Embryonic facial prominence (tissue), 1 donor: ENCODE results near the gene PRAMEF11.
"Not testable (repeated sequence)": the region's sequence is repeated elsewhere in the genome, so short reads cannot be mapped to it uniquely, and the experiment has no call there.

Experiments
- DNase-seq: peaks from one replicate; pipeline ENCODE4 v3.0.0-alpha.2; 2016; ENCODE audit errors: extremely low spot score

Gene PRAMEF11

DNA sequence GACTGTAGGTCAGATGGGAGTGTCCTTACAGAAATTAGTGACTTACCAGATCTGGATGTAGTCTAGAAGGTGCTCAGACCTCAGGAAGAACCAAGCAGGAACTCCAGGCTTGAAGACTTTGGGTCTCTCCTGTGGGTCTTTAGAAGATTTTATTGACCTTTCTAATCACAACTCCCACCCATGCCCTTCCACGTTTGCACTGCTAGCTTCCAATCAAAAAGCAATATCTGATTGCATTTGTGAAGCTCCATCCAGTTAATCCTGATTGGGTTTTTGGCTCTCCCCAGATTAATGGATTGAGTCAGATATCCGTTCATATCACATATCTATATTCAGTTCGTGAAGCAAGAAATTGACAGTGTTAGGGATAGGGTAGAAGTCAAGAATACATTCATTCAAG lies at the start of gene PRAMEF11:
PRAMEF11 (minus strand) TSS at position 101 of the 400 bp plus-strand sequence. CDS start 2,621 bp downstream, outside the sequence.
- not testable (repeated sequence) for DNase-seq

DNA sequence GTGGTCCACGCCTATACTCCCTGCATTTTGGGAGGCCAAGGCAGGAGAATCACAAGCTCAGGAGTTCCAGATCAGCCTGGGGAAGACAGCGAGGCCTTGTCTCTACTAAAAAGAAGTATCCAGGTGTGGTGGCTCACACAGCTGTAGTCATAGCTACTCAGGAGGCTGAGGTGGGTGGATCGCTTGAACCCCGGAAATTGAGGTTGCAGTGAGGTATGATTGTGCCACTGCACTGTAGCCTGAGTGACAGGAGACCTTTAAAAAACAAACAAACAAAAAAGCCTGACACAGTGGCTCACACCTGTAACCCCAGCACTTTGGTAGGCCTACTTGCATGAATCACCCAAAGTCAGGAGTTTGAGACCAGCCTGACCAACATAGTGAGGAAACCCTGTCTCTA lies 47.2 kb upstream of the PRAMEF11 start:
- not testable (repeated sequence) for DNase-seq

DNA sequence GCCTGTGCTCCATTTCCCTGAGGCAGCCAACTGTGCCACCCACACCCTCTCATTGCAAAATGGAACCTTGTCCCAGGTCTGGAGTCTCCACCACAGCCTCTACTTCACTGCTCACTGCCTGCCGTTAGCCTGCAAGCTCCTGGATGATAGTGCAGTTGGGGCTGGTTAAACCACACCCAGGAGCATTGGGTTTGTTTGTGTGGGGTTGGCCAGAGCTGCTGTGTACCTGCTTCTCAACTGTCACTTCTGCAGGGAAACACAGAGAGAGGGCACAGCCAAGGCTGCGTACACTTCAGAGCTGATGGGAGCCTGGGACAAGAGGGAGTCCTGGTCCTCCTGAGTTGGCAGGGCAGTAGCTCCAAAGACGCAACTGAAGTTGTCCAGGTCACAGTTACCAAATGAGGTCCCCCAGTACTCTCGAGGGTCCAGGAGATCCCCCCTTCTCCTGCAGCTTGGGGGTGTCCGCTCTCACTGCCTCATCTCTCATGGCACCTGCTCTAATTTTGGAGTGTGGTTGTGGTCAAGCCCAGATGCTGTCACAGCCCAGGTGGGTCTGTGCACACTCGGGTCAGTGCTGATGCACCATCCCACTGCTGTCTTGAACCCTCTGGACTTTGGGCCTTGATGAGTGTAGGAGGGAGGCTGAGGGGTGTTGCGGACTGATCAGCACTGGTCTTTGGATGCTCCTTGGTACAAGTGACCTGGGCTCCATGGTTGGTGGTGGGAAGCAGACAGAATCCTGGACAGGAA lies 32.1 kb upstream of the PRAMEF11 start:
- DNase-seq: not testable (repeated sequence)

DNA sequence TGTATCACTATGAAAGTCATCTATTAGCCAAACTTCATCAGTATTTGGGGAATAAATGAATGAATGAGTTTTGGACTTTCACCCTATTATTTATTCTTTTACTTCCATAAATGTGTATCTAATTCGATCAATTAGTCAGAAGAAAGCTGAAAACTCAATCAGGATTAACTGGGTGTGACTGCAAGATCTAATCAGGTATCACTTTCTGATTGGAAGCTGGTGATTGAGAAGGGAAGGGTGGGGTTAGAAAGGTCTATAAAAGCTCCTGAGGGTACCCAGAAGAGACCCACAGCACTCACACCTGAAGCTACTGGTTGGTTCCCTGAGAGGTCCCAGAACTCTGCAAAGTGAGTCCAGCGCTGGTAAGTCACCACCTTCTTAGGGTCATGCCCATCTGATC lies 25.6 kb upstream of the PRAMEF11 start, which contains the start of gene PRAMEF2:
PRAMEF2 (plus strand) TSS at position 301 of the 400 bp plus-strand sequence. CDS start 1,924 bp downstream, outside the sequence.
- DNase-seq: not testable (repeated sequence)

DNA sequence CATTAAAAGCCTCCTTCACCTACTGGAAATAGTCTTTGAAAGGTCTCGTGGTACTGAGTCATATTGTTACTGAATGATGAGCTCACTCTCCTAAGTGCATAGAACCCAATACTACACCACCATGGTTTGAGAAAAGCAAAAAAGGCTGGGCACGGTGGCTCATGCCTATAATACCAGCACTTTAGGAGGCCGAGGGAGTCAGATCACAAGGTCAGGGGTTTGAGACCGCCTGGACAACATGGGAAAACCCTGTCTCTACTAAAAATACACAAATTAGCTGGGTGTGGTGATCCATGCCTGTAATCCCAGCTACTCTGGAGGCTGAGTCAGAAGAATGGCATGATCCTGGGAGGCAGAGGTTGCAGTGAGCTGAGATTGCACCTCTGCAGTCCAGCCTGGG lies 20.6 kb upstream of the PRAMEF11 start:
- DNase-seq: no peak

DNA sequence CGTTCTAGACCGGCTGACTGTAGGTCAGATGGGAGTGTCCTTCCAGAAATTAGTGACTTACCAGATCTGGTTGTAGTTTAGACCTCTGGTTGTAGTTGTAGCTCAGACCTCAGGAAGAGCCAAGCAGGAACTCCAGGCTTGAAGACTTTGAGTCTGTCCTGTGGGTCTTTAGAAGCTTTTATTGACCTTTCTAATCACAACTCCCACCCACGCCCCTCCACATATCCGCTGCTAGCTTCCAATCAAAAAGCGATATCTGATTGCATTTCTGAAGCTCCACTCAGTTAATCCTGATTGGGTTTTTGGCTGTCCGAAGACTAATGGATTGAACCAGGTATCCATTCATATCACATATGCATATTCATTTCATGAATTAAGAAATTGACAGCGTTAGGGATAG lies 17.4 kb upstream of the PRAMEF11 start, which contains the start of gene HNRNPCL1:
HNRNPCL1 (minus strand) TSS at position 101 of the 400 bp plus-strand sequence. CDS start 431 bp downstream, outside the sequence.
- not testable (repeated sequence) for DNase-seq

DNA sequence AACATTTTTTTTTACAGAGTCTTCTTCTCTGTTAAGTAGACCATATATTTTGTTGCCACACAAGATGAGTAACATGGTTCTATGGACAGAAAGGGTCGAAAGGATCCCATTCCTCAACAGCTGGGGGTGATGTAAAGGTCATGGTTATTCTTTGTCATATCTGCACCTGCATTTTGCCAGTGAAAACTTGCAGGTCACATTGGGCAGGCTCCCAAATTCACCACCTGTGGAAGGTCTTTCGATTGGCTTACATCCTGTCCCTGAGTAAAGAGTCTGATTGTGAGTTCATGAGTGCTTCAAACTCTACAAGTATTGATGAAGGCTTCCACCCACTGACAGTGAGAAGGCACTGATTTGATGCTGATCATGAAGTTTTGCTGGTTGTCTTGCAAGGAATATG lies 2.0 kb upstream of the PRAMEF11 start:
- DNase-seq: not testable (repeated sequence)

DNA sequence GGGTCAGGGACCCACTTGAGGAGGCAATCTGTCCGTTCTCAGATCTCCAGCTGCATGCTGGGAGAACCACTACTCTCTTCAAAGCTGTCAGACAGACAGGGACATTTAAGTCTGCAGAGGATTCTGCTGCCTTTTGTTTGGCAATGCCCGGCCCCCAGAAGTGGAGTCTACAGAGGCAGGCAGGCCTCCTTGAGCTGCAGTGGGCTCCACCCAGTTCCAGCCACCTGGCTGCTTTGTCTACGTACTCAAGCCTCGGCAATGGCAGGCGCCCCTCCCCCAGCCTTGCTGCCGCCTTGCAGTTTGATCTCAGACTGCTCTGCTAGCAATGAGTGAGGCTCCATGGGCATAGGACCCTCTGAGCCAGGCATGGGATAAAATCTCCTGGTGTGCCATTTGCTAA lies 12.1 kb downstream of the PRAMEF11 start:
- DNase-seq: not testable (repeated sequence)

DNA sequence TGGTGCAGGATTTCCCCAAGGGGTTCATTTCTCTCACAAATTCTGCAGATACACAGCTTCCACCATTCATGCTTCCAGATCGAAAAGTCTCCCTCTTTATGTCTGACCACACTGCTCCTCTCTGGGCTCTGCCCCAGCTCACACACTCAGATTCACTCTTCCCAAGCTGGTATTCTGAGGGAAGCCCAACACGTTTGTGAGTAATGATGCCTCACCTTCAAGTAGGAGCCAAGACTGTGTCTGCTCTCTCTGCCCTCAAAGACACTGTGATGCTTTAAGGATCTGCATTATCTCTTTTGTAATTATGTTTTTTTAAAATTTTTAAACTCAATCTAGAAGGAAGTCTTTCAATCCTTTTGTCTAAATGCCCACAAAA lies 19.8 kb downstream of the PRAMEF11 start:
- no peak for DNase-seq

DNA sequence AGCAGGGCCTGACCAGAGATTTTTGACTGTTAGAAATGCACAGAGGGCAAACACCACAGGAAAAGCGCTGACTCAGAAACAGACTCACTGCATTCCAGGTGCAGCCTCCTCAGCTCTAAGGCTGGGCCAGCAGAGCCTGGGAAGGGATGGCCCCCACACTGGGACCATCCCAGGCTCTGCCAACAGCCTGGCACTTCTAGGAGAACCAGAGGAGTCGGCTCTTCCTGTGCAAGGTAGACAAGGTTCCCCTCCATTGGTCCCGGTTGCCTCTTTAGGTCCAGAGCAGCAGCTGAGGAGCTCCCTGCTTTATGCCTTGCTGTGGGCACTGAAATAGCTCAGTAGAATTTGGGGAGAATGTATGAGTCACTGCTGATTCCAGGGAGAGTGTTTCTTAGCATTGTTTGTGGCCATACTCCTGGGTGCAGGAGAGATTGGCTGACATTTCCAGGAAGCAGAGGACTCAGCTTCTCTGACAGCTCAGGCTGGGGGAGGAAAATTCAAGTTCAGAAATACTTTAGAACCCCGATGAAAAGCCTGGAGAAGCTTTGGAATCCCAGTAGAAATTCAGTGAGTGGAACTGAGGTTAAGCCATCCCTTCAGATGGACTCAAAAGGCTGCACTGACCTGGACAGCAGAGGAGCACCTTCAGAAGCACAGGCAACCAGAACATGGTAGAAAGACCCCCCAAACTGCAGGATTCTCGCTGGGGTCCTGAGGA lies 20.4 kb downstream of the PRAMEF11 start:
- DNase-seq: no peak

DNA sequence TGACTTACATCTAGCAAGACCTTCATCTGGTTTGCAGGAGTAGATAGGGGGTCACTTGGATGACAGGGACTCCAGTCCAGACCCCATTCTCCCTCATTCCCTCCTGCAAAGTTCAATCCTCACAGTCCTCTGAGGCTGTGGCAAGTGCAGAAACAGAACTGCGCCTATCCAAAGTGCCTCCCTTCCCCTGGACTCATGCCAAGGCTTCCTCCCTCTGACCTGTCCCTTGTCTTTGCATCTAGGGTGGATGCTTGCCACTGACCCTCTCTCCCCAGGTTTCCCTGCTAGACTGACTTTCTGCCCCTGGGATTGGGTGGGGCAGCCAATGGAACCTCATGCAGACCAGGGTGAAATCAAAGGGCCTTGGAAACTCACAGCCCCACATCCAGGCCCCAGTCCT lies 21.3 kb downstream of the PRAMEF11 start:
- no peak for DNase-seq

DNA sequence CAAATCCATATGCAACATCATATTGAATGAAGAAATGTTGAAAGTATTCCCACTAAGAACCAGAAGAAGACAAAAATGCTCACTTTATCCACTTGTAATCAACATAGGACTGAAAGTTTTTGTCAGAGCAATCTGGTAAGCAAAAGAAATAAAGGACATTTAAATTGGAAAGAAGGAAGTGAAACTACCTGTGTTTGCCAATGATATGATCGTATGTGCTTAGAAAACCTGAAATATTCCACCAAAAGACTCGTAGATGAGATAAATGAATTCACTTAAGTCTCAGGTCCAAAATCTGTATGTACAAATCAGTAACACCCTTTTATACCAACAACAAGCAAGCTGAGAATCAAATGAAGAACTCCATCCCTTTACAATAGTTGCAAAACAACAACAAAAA lies 31.5 kb downstream of the PRAMEF11 start:
- no peak for DNase-seq

DNA sequence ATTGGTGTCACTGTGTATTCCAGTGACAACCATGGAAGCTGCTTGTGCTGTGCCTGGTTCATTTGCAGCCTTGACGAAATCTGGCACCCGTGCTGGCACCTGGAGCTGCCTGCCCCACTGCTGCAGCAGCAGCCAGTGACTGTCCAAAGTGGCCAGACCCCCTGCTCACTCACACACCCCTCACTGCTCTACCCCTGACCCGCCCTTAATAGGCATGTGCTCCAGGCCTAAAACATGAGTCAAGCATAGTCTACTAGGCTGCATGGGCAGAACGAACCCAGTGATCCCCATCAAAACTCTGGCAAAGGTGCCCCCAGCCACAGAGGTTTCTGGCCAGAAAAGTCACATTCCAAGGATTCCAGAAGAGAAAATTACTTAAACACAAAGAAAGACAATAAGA lies 32.3 kb downstream of the PRAMEF11 start:
- DNase-seq: no peak

DNA sequence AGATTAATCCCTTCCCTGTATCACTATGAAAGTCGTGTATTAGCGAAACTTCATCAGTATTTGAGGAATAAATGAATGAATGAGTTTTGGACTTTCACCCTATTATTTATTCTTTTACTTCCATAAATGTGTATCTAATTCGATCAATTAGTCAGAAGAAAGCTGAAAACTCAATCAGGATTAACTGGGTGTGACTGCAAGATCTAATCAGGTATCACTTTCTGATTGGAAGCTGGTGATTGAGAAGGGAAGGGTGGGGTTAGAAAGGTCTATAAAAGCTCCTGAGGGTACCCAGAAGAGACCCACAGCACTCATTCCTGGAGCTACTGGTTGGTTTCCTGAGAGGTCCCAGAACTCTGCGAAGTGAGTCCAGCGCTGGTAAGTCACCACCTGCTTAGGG lies 40.1 kb downstream of the PRAMEF11 start, which contains the start of gene PRAMEF1:
PRAMEF1 (plus strand) TSS at position 301 of the 400 bp plus-strand sequence. CDS start 1,831 bp downstream, outside the sequence.
- not testable (repeated sequence) for DNase-seq

DNA sequence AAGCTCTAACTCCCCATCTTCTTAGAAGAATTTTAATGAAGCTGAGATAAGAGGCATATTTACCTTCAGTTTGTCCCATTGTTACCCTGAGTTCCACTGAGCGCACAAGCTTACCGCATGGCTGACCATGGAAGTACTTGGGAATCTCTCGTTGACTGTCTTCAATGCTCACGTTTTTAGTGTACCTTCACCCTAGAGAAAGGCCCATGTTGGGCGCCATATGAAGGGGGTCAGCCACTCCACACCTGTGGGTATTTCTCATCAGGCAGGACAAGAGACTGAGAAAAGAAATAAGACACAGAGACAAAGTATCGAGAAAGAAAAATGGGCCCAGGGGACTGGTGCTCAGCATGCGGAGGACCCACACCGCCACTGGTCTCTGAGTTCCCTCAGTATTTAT lies 46.5 kb downstream of the PRAMEF11 start:
- not testable (repeated sequence) for DNase-seq

DNA sequence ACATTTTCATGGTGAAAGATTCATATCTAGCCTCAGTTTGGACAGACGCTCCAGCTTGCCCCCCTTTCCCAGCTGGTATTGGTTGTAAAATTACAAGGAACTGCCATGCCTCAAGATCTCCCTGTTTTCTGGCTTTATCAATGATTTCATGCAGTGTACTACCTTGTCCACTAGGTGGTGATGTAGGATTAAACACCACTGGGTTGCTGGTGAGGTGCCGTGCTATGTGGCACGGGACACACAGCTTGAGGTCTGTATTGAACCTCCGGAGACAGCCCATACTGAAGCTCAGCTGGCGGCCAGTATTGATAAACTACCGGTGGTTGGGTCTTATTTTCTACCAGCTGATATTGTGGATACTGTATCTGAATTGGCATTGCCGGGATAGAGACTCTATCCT lies 47.4 kb downstream of the PRAMEF11 start:
- not testable (repeated sequence) for DNase-seq

DNA sequence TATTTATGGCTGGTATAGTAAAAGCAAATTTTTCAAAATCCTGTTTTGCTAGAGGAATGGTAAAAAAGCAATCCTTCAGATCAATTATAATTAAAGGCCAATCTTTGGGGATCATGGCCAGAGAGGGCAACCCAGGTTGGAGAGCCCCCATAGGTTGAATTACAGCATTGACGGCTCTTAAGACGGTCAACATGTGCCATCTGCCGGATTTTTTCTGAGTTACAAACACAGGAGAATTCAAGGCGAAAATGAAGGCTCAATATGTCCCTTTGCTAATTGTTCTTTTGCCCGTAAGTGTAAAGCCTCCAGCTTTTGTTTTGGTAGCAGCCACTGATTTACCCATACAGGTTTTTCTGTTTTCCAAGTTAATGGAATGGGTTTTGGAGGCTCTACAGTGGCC lies 49.7 kb downstream of the PRAMEF11 start:
- not testable (repeated sequence) for DNase-seq

DNA sequence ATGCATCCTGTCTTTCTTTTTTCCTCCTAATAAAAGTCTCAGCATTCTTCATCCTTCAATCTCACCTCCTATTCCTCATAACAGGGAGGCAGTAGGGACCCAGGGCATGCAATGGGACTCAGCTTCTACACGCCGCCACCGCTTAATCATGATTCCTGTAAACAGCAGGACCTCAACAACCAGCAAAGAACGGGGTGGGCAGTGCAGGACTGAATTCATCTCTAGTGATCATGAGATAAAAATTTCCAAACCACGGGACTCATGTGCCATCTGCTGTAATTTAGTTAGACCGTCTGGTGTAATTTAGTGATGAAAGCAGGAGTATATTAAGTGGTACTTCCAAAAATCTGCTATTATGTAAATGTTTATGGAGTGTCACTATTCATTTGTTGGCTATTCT lies 52.3 kb downstream of the PRAMEF11 start:
- no peak for DNase-seq

DNA sequence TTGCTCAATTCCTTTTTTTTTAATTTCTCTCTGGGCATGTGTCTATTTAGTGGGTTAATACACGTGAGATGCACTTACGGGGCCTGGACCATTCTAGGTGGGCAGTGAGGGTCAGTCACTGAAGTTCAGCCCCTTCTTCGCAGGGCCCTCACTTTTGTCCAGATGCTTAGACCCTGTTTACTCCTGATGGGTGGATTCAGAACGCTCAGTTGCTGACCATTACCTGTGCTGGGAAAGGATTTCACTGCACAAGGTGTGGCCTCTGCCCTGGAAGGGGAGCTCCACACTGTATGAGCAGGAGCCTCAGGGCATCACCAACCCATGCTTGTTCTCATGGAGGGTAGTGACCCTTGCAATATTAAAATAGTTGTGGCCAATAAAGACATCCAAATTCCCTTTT lies 53.1 kb downstream of the PRAMEF11 start:
- no peak for DNase-seq

DNA sequence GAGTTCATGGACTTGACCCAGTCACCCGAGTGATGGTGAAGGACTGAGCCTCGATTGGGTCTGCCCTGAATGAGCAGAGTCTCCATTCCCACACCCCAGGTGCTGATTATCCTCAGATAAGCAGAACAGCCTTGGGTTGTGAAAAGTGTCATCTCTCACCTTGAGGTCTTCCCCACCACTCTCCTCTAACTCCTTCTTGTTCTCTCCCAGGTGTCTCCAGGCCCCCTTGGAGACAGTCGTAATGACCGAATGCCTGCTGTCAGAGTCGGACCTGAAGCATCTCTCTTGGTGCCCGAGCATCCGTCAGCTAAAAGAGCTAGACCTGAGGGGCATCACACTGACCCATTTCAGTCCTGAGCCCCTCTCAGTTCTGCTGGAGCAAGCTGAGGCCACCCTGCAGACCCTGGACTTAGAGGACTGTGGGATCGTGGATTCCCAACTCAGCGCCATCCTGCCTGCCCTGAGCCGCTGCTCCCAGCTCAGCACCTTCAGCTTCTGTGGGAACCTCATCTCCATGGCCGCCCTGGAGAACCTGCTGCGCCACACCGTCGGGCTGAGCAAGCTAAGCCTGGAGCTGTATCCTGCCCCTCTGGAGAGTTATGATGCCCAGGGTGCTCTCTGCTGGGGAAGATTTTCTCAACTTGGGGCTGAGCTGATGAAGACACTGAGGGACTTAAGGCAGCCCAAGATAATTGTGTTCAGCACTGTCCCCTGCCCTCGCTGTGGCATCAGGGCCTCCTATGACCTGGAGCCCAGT lies 54.2 kb downstream of the PRAMEF11 start:
- no peak for DNase-seq

DNA sequence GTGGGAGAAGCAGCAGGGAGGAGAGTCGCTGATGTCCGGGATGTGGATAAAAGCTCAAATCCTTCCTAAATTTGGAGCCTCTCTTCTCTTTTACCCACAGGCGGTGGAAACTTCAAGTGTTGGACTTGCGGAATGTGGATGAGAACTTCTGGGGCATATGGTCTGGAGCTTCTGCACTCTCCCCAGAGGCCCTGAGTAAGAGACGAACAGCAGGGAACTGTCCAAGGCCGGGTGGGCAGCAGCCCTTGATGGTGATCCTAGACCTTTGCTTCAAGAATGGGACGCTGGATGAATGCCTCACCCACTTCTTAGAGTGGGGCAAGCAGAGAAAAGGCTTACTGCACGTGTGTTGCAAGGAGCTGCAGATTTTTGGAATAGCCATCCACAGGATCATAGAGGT lies 55.8 kb downstream of the PRAMEF11 start:
- no peak for DNase-seq

DNA sequence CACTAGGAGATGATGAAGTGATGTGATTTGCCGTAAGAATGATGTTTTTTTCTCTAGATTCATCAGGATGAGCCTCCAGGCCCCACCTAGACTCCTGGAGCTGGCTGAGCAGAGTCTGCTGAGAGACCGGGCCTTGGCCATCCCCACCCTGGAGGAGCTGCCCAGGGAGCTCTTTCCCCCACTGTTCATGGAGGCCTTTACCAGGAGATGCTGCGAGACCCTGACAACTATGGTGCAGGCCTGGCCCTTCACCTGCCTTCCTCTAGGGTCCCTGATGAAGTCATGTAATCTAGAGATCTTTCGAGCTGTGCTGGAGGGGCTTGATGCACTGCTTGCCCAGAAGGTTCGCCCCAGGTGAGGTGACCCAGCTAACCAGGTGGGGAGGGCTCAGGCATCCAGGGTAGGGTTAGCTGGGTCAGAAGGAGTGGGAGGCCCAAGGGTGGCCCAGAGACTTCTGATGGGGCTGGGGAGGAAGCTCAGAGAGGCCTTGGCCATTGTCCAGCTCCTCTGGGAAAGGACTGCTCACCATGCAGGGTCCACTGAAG lies 56.3 kb downstream of the PRAMEF11 start:
- no peak for DNase-seq
